SU-DHL-6 (cell line): ENCODE results near the gene RPRD1B.

Experiments used
- H2AFZ ChIP-seq: fragments of 200-600 bp; sonication (generic); 2 replicates; pipeline ENCODE4 v1.6.1; 2014; ENCODE audit warnings: low read depth, mild to moderate bottlenecking, moderate library complexity, mixed read lengths, antibody characterized with exemption, low read length; ENCODE audit not compliant: severe bottlenecking
- H3F3A ChIP-seq: fragments of 200-600 bp; shearing (Covaris generic); 2 replicates; pipeline ENCODE4 v1.6.0; 2016; ENCODE audit warnings: antibody characterized with exemption, mild to moderate bottlenecking; ENCODE audit not compliant: insufficient read depth
- H3K27ac ChIP-seq: fragments of 200-600 bp; sonication (generic); 2 replicates; pipeline ENCODE4 v1.5.1; 2016; ENCODE audit warnings: low read depth, mild to moderate bottlenecking, low read length, moderate library complexity, mixed read lengths
- H3K27me3 ChIP-seq: fragments of 200-600 bp; sonication (generic), shearing (Covaris generic); 2 replicates; pipeline ENCODE4 v1.6.0; 2014; ENCODE audit warnings: mild to moderate bottlenecking, low read length
- H3K36me3 ChIP-seq: fragments of 200-600 bp; sonication (generic); 2 replicates; pipeline ENCODE4 v1.6.1; 2014; ENCODE audit warnings: mild to moderate bottlenecking, low read length, mixed read lengths
- H3K4me2 ChIP-seq: fragments of 300-600, 200-600 bp; shearing (Covaris generic), sonication (generic); 2 replicates; pipeline ENCODE4 v1.6.0; 2014; ENCODE audit warnings: low read length, low read depth, mild to moderate bottlenecking; ENCODE audit not compliant: poor library complexity, severe bottlenecking
- H3K4me3 ChIP-seq: fragments of 200-600 bp; sonication (generic); 2 replicates; pipeline ENCODE4 v1.5.1; 2014; ENCODE audit warnings: antibody characterized with exemption, low read length, mild to moderate bottlenecking, mixed read lengths; ENCODE audit not compliant: insufficient read depth, poor library complexity, severe bottlenecking
- H3K79me2 ChIP-seq: fragments of 200-600 bp; sonication (generic); 2 replicates; pipeline ENCODE4 v1.6.1; 2014; ENCODE audit warnings: mild to moderate bottlenecking, low read length, moderate library complexity; ENCODE audit not compliant: insufficient read depth
- H3K9ac ChIP-seq: fragments of 200-600 bp; sonication (generic); 2 replicates; pipeline ENCODE4 v1.7.0; 2014; ENCODE audit warnings: mild to moderate bottlenecking, low read length
- H3K9me2 ChIP-seq: fragments of 200-600 bp; sonication (generic); replicated peaks from 2 replicates; pipeline ENCODE4 v1.6.1; 2014; ENCODE audit warnings: low read length; ENCODE audit not compliant: insufficient read depth
- H3K9me3 ChIP-seq: fragments of 200-600 bp; sonication (generic); 2 replicates; pipeline ENCODE4 v1.6.1; 2014; ENCODE audit warnings: low read length, mixed read lengths; ENCODE audit not compliant: insufficient read depth
- H4K20me1 ChIP-seq: fragments of 200-600 bp; sonication (generic); 2 replicates; pipeline ENCODE4 v1.6.1; 2014; ENCODE audit warnings: low read depth, mild to moderate bottlenecking, antibody characterized with exemption, low read length, moderate library complexity, mixed read lengths
- CTCF ChIP-seq: fragments of 200-600 bp; sonication (generic); IDR thresholded peaks from one replicate; pipeline ENCODE4 v1.5.1; 2017; ENCODE audit warnings: antibody characterized with exemption, mild to moderate bottlenecking, low read length, moderate library complexity; ENCODE audit not compliant: insufficient read depth, poor library complexity, severe bottlenecking
- EZH2phosphoT487 ChIP-seq: fragments of 200-600 bp; sonication (generic), shearing (Covaris generic); conservative IDR thresholded peaks from 2 replicates; pipeline ENCODE4 v1.6.1; 2018; ENCODE audit warnings: mild to moderate bottlenecking, antibody characterized with exemption, low read length, moderate library complexity, mixed read lengths

Gene RPRD1B

GRCh38 chr20:38081575-38081974 is 48.0 kb downstream of the RPRD1B start:
- no peak for TF ChIP-seq EZH2phosphoT487
- no peak for TF ChIP-seq CTCF
- H3K9me2 ChIP-seq, result no peaks in the 10 kb centered on the region
- H4K20me1 ChIP-seq, result peaks cover 3% of the 10 kb centered on the region; the same call in 1 of the 2 replicates
- no peaks in the 10 kb centered on the region for H3F3A ChIP-seq
- no peak overlapping the region for H3K4me3 ChIP-seq
- peaks cover 10% of the 10 kb centered on the region for H3K36me3 ChIP-seq
- no peaks in the 10 kb centered on the region for H3K9me3 ChIP-seq
- no peak overlapping the region for H2AFZ ChIP-seq
- H3K9ac ChIP-seq, result no peak overlapping the region
- H3K79me2 ChIP-seq, result peaks cover 22% of the 10 kb centered on the region; the same call in 1 of the 2 replicates
- H3K27me3 ChIP-seq, result no peaks in the 10 kb centered on the region
- H3K4me2 ChIP-seq, result no peak overlapping the region
- H3K27ac ChIP-seq, result no peak overlapping the region

GRCh38 chr20:38082894-38083293 is 49.3 kb downstream of the RPRD1B start:
- H3F3A ChIP-seq, result no peaks in the 10 kb centered on the region
- H2AFZ ChIP-seq, result no peak overlapping the region
- no peak overlapping the region for H3K9ac ChIP-seq
- H3K9me3 ChIP-seq, result no peaks in the 10 kb centered on the region
- no peak overlapping the region for H3K4me2 ChIP-seq
- peaks cover 22% of the 10 kb centered on the region; the same call in 1 of the 2 replicates for H3K79me2 ChIP-seq
- no peak for TF ChIP-seq EZH2phosphoT487
- no peak for TF ChIP-seq CTCF
- H4K20me1 ChIP-seq, result peaks cover 3% of the 10 kb centered on the region; the same call in 1 of the 2 replicates
- H3K4me3 ChIP-seq, result no peak overlapping the region
- no peaks in the 10 kb centered on the region for H3K27me3 ChIP-seq
- no peak overlapping the region for H3K27ac ChIP-seq
- no peaks in the 10 kb centered on the region for H3K9me2 ChIP-seq
- H3K36me3 ChIP-seq, result peaks cover 10% of the 10 kb centered on the region

- H3F3A ChIP-seq, result no peaks in the 10 kb centered on the region
- H3K79me2 ChIP-seq, result peaks cover 22% of the 10 kb centered on the region; the same call in 1 of the 2 replicates
- H3K9me2 ChIP-seq, result no peaks in the 10 kb centered on the region
- no peaks in the 10 kb centered on the region for H3K9me3 ChIP-seq
- no peak overlapping the region for H3K4me3 ChIP-seq
- no peak for TF ChIP-seq CTCF
- no peak for TF ChIP-seq EZH2phosphoT487
- H4K20me1 ChIP-seq, result peaks cover 3% of the 10 kb centered on the region; the same call in 1 of the 2 replicates
- H3K36me3 ChIP-seq, result peaks cover 10% of the 10 kb centered on the region
- H3K27ac ChIP-seq, result no peak overlapping the region
- no peak overlapping the region for H3K9ac ChIP-seq
- no peak overlapping the region for H2AFZ ChIP-seq
- no peak overlapping the region for H3K4me2 ChIP-seq
- H3K27me3 ChIP-seq, result no peaks in the 10 kb centered on the region
Observed at GRCh38 chr20:38083338-38084048, 49.9 kb downstream of the RPRD1B start.
